Keratinocyte (primary cell): ENCODE data around the gene CRACR2B. TPM values are rescaled to one million over a fixed set of nuclear protein-coding genes. Genes with fewer than 3 reads are reported as not detected.

ENCODE experiments used
- DNase-seq: peaks from one replicate; pipeline ENCODE4 v3.0.0-alpha.2; 2011; ENCODE audit warnings: low read depth, missing footprints, low spot score
- FAIRE-seq: peaks from 2 replicates; lab custom pipeline; 2011; peaks lifted over from hg19 to GRCh38; lab: Jason Lieb, UNC
- H2AFZ ChIP-seq: 2 replicates; pipeline ENCODE4 v1.6.0; 2012; ENCODE audit warnings: low read length, control low read depth, inconsistent platforms; ENCODE audit not compliant: control insufficient read depth
- H3K27ac ChIP-seq: 2 replicates; pipeline ENCODE4 v1.5.1; 2011; ENCODE audit warnings: low read length; ENCODE audit not compliant: control insufficient read depth, insufficient read depth
- H3K27me3 ChIP-seq: 3 replicates; pipeline ENCODE4 v1.6.0; 2011; ENCODE audit warnings: low read length; ENCODE audit not compliant: control insufficient read depth, insufficient read depth; ENCODE audit errors: extremely low read depth
- H3K36me3 ChIP-seq, 2 experiments: 2 replicates in 1 of 2; 3 replicates in 1 of 2; pipeline ENCODE4 v1.5.1; 2011; ENCODE audit warnings: low read length in 2 of 2, mild to moderate bottlenecking in 1 of 2; ENCODE audit not compliant: control insufficient read depth in 2 of 2, insufficient read depth in 2 of 2; ENCODE audit errors: extremely low read depth in 1 of 2
- H3K4me1 ChIP-seq: 3 replicates; pipeline ENCODE4 v1.5.1; 2011; ENCODE audit warnings: low read length; ENCODE audit not compliant: control insufficient read depth, insufficient read depth; ENCODE audit errors: extremely low read depth
- H3K4me2 ChIP-seq: 3 replicates; pipeline ENCODE4 v1.6.0; 2011; ENCODE audit warnings: low read depth, low read length; ENCODE audit not compliant: control insufficient read depth, insufficient read depth; ENCODE audit errors: extremely low read depth
- H3K4me3 ChIP-seq, 3 experiments: fragments of 200-600 bp in 1 of 3; sonication (generic) in 1 of 3; 2 replicates in 2 of 3; 3 replicates in 1 of 3; pipeline ENCODE4 v1.5.1; 2011 to 2016; ENCODE audit warnings: low read length in 3 of 3, mild to moderate bottlenecking in 3 of 3, control low read depth in 2 of 3, inconsistent platforms in 1 of 3, low read depth in 1 of 3, mixed read lengths in 1 of 3, mixed run types in 1 of 3, moderate library complexity in 1 of 3; ENCODE audit not compliant: control insufficient read depth in 2 of 3, insufficient read depth in 2 of 3; ENCODE audit errors: extremely low read depth in 1 of 3
- H3K79me2 ChIP-seq: 2 replicates; pipeline ENCODE4 v1.6.0; 2012; ENCODE audit warnings: low read length; ENCODE audit not compliant: control insufficient read depth, insufficient read depth
- H3K9ac ChIP-seq: 3 replicates; pipeline ENCODE4 v1.6.0; 2011; ENCODE audit warnings: low read length; ENCODE audit not compliant: control insufficient read depth, insufficient read depth; ENCODE audit errors: extremely low read depth
- H3K9me1 ChIP-seq: 3 replicates; pipeline ENCODE4 v1.6.0; 2011; ENCODE audit warnings: low read length; ENCODE audit not compliant: control insufficient read depth, insufficient read depth; ENCODE audit errors: extremely low read depth
- H3K9me3 ChIP-seq: 2 replicates; pipeline ENCODE4 v1.5.1; 2012; ENCODE audit warnings: low read depth, low read length; ENCODE audit not compliant: control insufficient read depth
- H4K20me1 ChIP-seq: 3 replicates; pipeline ENCODE4 v1.6.0; 2011; ENCODE audit warnings: low read length; ENCODE audit not compliant: control insufficient read depth, insufficient read depth; ENCODE audit errors: extremely low read depth
- CTCF ChIP-seq, 3 experiments: IDR thresholded peaks in 1 of 3; conservative IDR thresholded peaks in 1 of 3; optimal IDR thresholded peaks in 1 of 3; 2 replicates in 2 of 3; 3 replicates in 1 of 3; pipeline versions ENCODE3 to v1.5.1; 2011; ENCODE audit warnings: low read length in 3 of 3, mild to moderate bottlenecking in 3 of 3, moderate library complexity in 2 of 3, control low read depth in 1 of 3, inconsistent platforms in 1 of 3; ENCODE audit not compliant: insufficient read depth in 2 of 3; ENCODE audit errors: extremely low read depth in 1 of 3
- EZH2 ChIP-seq: IDR thresholded peaks from one replicate; pipeline ENCODE4 v1.6.1; 2012; ENCODE audit warnings: inconsistent platforms, mild to moderate bottlenecking, low read length, moderate library complexity
- dilution Hi-C: fragments of 300-500 bp; cut with MboI; formaldehyde crosslinking; loops from one replicate; pipeline ENCODE4 v1.7.0; 2020; ENCODE audit warnings: low sequenced_read_pairs; ENCODE audit not compliant: extremely low pct_ligation_motif_present
- polyA plus RNA-seq, 5 experiments: library from polyadenylated mRNA; depleted of rRNA in 3 of 5; stranded (reverse) in 3 of 5; stranded (forward) in 1 of 5; unstranded in 1 of 5; fragments of >200 nt; gene quantifications; 1 replicate in 1 of 5; 2 replicates in 3 of 5; 3 replicates in 1 of 5; pipeline versions ENCODE4 v1.2.1 to v1.2.3, GENCODE V29; 2011 to 2012; ENCODE audit warnings: missing spikeins in 2 of 5, low read depth in 1 of 5, low replicate concordance in 1 of 5

CRACR2B gene
- polyA plus RNA-seq, 1 donor (not counting 4 experiments of a cell fraction or from before 2014, with no cell fraction given) = 0.17 TPM

DNA sequence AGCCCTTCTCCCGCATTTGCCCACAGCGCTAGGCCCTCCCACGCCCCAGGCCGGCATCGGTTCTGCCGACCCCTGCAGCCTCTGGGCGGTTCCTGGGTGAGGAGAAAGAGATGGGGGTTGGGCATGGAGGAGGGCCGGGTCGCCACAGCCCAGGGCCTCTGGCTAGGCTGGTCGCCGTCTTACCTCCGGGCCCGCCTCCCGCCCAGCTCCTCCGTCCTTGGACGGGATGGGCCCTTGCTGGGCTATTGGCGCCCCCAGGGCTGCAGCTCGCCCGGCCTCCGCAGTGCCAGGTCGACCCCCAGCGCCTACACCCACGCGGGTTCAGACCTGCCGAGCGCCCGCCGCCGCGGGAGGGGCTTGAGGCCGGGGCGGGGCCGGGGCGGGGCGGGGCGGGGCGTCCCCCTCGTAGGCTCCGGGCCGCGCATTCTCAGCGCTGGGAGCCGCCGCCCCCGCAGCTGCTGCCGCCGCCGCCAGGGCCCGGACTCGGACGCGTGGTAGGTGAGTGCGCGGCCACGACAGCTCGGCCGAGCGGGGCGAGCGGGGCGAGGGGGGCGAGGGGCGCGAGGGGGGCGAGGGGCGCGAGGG is 4.9 kb downstream of the CRACR2B start, which contains the start of gene CD151:
Gene CD151, plus strand, starts transcription at position 424 of the 585 bp plus-strand sequence. CDS start 3,118 bp downstream, outside the sequence.
- dilution Hi-C loops = no loop called here
- Histone ChIP-seq H3K9me3 (no peaks in the 10 kb centered on the region), H3K9me1 (no peaks in the 10 kb centered on the region), H2AFZ (peak within 1 kb of the TSS; percentile 37), H4K20me1 (peaks cover 2% of the 10 kb centered on the region), H3K27me3 (peaks cover 35% of the 10 kb centered on the region), H3K27ac (peak within 1 kb of the TSS; percentile 94), H3K4me2 (peak within 1 kb of the TSS; percentile 98), H3K4me1 (peaks cover 44% of the 10 kb centered on the region), H3K79me2 (peaks cover 36% of the 10 kb centered on the region), H3K36me3 (peaks cover 5 to 12% of the 10 kb centered on the region in 2 experiments), H3K4me3 (peak within 1 kb of the TSS; percentile 78 to 86 (median 84)), H3K9ac (peak within 1 kb of the TSS; percentile 95)
- no peak for DNase-seq
- no peak for FAIRE-seq
- TF ChIP-seq EZH2 (no peak), CTCF (optimal IDR thresholded peaks at IDR 0.05 in 1 of 3, IDR thresholded peaks at IDR 0.05 in 1 of 3, conservative IDR thresholded peaks at IDR 0.05 in 1 of 3; ENCODE audit: extremely low read depth in 1 of 3, insufficient read depth in 2 of 3, low read length in 3 of 3) (no peak)

- no peak for FAIRE-seq
- Histone ChIP-seq H3K9me3 (no peaks in the 10 kb centered on the region), H3K4me3 (peak overlapping the region; percentile 78 to 86 (median 84)), H3K27ac (peak overlapping the region; percentile 94), H3K9me1 (no peaks in the 10 kb centered on the region), H2AFZ (no peak overlapping the region), H4K20me1 (peaks cover 2% of the 10 kb centered on the region), H3K9ac (peak overlapping the region; percentile 95), H3K4me1 (peaks cover 43% of the 10 kb centered on the region), H3K27me3 (peaks cover 29% of the 10 kb centered on the region), H3K4me2 (peak overlapping the region; percentile 98), H3K36me3 (peaks cover 7 to 17% of the 10 kb centered on the region in 2 experiments), H3K79me2 (peaks cover 40% of the 10 kb centered on the region)
- DNase-seq = no peak
- TF ChIP-seq CTCF (optimal IDR thresholded peaks at IDR 0.05 in 1 of 3, IDR thresholded peaks at IDR 0.05 in 1 of 3, conservative IDR thresholded peaks at IDR 0.05 in 1 of 3; ENCODE audit: extremely low read depth in 1 of 3, insufficient read depth in 2 of 3, low read length in 3 of 3) (no peak), EZH2 (no peak)
- dilution Hi-C loops = no loop called here
These were observed 5.5 kb downstream of the CRACR2B start for GRCh38 chr11:833114-833791.
